ENCODE results near the gene DCAF8. TPM values are rescaled to one million over a fixed set of nuclear protein-coding genes. Genes with fewer than 3 reads are reported as not detected.

Gene DCAF8
- total RNA-seq, 2 donors from 2014 or later: 103 to 121 TPM

DNA sequence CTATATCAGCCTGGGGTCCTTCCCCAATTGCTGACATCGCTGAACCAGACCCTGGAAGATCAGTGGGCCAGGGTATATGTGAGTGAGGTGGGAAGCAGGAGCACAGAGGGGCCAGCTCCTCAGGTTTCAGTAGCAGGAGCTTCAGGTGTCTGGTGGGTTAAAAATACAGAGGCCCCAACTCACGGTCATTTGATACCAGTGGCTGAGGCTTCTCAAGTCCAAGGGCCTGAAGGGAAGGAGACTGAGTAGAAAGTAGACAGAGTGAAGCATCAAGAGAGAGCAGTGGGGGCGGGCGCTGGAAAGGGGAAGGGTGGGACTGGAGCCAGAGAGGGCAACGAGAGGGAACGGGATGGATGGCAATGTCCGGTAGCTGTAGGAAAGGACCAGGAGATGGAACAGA, 74.0 kb downstream of the DCAF8 start:
- no peak for DNase-seq (ENCODE audit: low spot score)
- H3K4me3 ChIP-seq: no peak overlapping the region
- peaks cover 0 to 22% of the 10 kb centered on the region in 2 donors for H3K4me1 ChIP-seq
- no peak overlapping the region for H3K27ac ChIP-seq
- no peaks in the 10 kb centered on the region for H3K9me3 ChIP-seq
- H3K36me3 ChIP-seq: no peaks in the 10 kb centered on the region
- TF ChIP-seq, protein P1, sequence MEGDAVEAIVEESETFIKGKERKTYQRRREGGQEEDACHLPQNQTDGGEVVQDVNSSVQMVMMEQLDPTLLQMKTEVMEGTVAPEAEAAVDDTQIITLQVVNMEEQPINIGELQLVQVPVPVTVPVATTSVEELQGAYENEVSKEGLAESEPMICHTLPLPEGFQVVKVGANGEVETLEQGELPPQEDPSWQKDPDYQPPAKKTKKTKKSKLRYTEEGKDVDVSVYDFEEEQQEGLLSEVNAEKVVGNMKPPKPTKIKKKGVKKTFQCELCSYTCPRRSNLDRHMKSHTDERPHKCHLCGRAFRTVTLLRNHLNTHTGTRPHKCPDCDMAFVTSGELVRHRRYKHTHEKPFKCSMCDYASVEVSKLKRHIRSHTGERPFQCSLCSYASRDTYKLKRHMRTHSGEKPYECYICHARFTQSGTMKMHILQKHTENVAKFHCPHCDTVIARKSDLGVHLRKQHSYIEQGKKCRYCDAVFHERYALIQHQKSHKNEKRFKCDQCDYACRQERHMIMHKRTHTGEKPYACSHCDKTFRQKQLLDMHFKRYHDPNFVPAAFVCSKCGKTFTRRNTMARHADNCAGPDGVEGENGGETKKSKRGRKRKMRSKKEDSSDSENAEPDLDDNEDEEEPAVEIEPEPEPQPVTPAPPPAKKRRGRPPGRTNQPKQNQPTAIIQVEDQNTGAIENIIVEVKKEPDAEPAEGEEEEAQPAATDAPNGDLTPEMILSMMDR (IDR thresholded peaks at IDR 0.05): no peak
- H3K27me3 ChIP-seq: no peaks in the 10 kb centered on the region

DNA sequence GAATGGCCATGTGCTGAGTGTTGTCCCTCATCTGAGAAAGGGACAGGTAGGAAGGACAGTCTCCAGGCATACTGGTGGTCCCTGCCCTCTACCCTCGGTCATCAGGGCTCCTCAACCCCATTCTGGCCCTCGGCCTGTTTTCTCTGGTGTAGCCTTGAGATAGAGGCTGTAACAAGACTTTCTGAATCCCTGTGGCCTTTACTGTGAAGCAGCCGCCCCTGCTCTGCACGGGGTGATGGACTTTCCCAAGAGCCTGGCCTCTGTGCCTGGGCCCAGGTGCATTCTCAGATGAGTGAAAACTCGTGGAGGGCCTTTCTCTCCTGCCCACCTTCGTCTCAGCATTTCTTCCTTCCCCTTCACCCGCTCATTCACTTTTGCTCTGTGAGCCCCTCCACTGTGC, 74.9 kb downstream of the DCAF8 start:
- peaks cover 0 to 14% of the 10 kb centered on the region in 2 donors for H3K4me1 ChIP-seq
- no peak overlapping the region for H3K4me3 ChIP-seq
- no peak overlapping the region for H3K27ac ChIP-seq
- H3K9me3 ChIP-seq: no peaks in the 10 kb centered on the region
- TF ChIP-seq, protein P1 (IDR thresholded peaks at IDR 0.05): no peak
- DNase-seq (ENCODE audit: low spot score): no peak
- H3K36me3 ChIP-seq: no peaks in the 10 kb centered on the region
- no peaks in the 10 kb centered on the region for H3K27me3 ChIP-seq

DNA sequence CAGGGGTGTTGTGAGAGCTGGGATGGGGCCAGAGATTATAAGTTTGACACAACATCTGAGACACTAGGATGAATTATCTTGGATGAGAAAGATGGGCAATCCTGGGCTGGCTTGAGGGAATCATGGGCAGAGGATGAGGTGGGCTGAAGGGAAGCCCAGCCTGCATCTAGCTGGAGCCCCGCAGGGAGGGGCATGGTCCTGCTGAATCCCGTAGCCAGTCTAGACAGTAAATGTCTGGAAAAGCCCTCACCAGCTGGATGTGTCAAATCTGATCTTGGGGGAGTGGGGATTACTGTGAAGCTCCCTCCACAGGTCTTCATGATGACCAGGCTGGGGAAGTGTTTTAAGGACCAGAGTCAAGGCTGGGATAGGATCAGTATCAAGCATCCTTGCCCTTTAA, 75.6 kb downstream of the DCAF8 start:
- DNase-seq (ENCODE audit: low spot score): no peak
- no peaks in the 10 kb centered on the region for H3K36me3 ChIP-seq
- TF ChIP-seq, protein P1 (IDR thresholded peaks at IDR 0.05): no peak
- no peaks in the 10 kb centered on the region for H3K9me3 ChIP-seq
- no peak overlapping the region for H3K4me3 ChIP-seq
- no peaks in the 10 kb centered on the region for H3K27me3 ChIP-seq
- peaks cover 0 to 14% of the 10 kb centered on the region in 2 donors for H3K4me1 ChIP-seq
- no peak overlapping the region for H3K27ac ChIP-seq

DNA sequence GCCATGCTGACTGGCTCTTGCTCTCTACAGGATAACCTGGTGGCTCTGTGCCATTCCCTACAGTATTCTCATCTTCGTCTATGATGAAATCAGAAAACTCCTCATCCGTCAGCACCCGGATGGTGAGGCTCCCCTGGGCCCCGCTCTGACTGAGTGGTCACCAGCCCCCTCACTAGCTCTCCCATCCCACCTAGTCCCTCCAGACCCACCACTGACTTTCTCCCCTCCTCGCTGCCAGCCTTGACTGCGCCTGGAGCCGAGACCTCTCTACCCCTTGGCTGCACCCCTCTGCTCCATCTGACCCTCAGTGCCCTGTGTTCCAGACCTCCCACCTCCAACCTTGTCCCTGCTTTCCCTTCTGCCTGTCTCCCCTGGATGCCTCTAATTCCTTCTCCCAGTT, 76.1 kb downstream of the DCAF8 start:
- Histone ChIP-seq H3K4me1 (peaks cover 0 to 14% of the 10 kb centered on the region in 2 donors), H3K36me3 (no peaks in the 10 kb centered on the region), H3K9me3 (no peaks in the 10 kb centered on the region), H3K27ac (no peak overlapping the region), H3K4me3 (no peak overlapping the region), H3K27me3 (no peaks in the 10 kb centered on the region)
- TF ChIP-seq, protein P1 (IDR thresholded peaks at IDR 0.05): no peak
- no peak for DNase-seq (ENCODE audit: low spot score)

DNA sequence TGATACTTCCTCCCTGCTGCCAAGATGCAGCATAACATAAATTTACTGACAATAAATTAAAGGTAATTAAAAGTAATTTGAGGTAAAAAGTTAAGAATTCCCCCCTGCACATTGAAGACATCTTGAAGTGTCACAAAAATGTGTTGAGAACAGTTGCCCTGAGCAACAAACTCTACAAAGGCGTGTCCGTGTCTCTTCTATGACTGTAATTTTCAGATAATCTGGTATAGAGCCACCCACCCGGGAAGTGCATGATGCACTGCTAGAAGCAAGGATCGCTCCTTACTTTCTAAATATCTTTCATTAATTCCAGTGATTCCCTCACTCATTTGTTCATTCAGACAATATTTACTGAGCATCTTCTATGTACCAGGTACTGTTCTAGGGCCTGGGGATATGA, 83.0 kb downstream of the DCAF8 start:
- no peak for DNase-seq (ENCODE audit: low spot score)
- Histone ChIP-seq H3K4me1 (no peaks in the 10 kb centered on the region), H3K9me3 (no peaks in the 10 kb centered on the region), H3K27me3 (no peaks in the 10 kb centered on the region), H3K36me3 (no peaks in the 10 kb centered on the region), H3K27ac (no peak overlapping the region), H3K4me3 (no peak overlapping the region)
- TF ChIP-seq, protein P1 (IDR thresholded peaks at IDR 0.05): no peak

DNA sequence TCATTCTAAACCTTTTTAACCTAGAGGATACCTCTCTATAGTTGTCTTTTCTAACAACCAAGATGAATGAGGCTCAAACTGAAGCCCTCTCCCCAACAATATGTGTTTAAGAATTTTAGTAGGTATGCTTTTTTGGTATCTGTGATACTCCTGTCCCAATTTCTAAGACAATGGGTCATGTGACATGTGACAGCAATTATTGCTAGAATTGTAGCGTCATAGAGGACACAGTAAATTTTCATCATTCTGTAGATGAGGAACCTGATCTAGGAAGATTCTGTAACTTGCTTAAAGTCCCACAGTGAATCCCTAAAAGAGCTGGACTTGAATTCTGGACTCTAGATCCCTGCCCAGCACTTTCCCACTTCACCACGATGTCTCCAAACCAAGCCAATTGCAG, 83.6 kb downstream of the DCAF8 start:
- Histone ChIP-seq H3K27ac (no peak overlapping the region), H3K9me3 (no peaks in the 10 kb centered on the region), H3K4me3 (no peak overlapping the region), H3K4me1 (no peaks in the 10 kb centered on the region), H3K36me3 (no peaks in the 10 kb centered on the region), H3K27me3 (no peaks in the 10 kb centered on the region)
- TF ChIP-seq, protein P1 (IDR thresholded peaks at IDR 0.05): no peak
- no peak for DNase-seq (ENCODE audit: low spot score)

All from right atrium auricular region (tissue), 2 donors.